Left cardiac atrium (tissue), 4 donors: ENCODE measurements around the gene WDR62. TPM values are rescaled to one million over a fixed set of nuclear protein-coding genes. Genes with fewer than 3 reads are reported as not detected.
"Not testable (repeated sequence)": the region's sequence is repeated elsewhere in the genome, so short reads cannot be mapped to it uniquely, and the experiment has no call there.

Experiments
- ATAC-seq, 2 donors: fragments of 200-7000 bp; cut with Tn5 transposase; one replicate each; pipeline ENCODE4 v1.9.1; 2020; ENCODE audit warnings: mild to moderate bottlenecking in 2 of 2, moderate library complexity in 2 of 2
- DNase-seq: peaks from one replicate; pipeline ENCODE4 v3.0.0-alpha.2; 2020
- intact Hi-C, 2 donors: fragments of 100-400 bp; cut with DNase I; formaldehyde crosslinking; loops; one replicate each; pipeline versions ENCODE4 v1.14.1 to v1.15.1; 2022 to 2023
- total RNA-seq, 2 donors: library from RNA; stranded (reverse); fragmentation: NEBNext Ultra II Directional; extraction: Animal tissue kit (Norgen Biotek cat#: 25700); gene quantifications; one replicate each; pipeline ENCODE4 v1.2.1, GENCODE V29; 2021
- donor health status: DM: no; HTN: yes; CAD: no.
- donor health status: DM: no; HTN: yes; CAD: no; lungs with severe emphysema.
- donor health status: DM: yes; HTN: yes; CAD: no.
- donor health status: Dilated cardiomyopathy.

Gene WDR62
- total RNA-seq, 2 donors from 2014 or later: 4.4 to 18.1 TPM

GRCh38 chr19:36031308-36031707 is 23.4 kb upstream of the WDR62 start:
- intact Hi-C loops: no loop called here
- ATAC-seq (no peak), DNase-seq (no peak)

GRCh38 chr19:36032251-36033104 is 22.2 kb upstream of the WDR62 start, which contains the start of gene CLIP3:
TSS of gene CLIP3 (minus strand) at chr19:36032873. CDS start at chr19:36032357, 516 bp downstream.
- ATAC-seq (peak; percentile 88 to 89), DNase-seq (peak; percentile 71)
- intact Hi-C loops: no loop called here

GRCh38 chr19:36040495-36040894 is 14.2 kb upstream of the WDR62 start:
- DNase-seq (no peak), ATAC-seq (no peak)
- intact Hi-C loops: no loop called here

- DNase-seq, intact Hi-C loops, ATAC-seq: not testable (repeated sequence)
These were observed 13.6 kb upstream of the WDR62 start for GRCh38 chr19:36041092-36041491.

GRCh38 chr19:36041831-36042230 is 12.9 kb upstream of the WDR62 start:
- no peak for DNase-seq
- intact Hi-C loops: no loop called here
- ATAC-seq: peak; percentile 55 to 88

GRCh38 chr19:36043952-36044351 is 10.7 kb upstream of the WDR62 start:
- DNase-seq (no peak), ATAC-seq (no peak)
- intact Hi-C loops: no loop called here

- ATAC-seq (no peak), DNase-seq (no peak)
- intact Hi-C loops: no loop called here
These were observed 8.2 kb upstream of the WDR62 start for GRCh38 chr19:36046443-36047050.

GRCh38 chr19:36047835-36048234 is 6.9 kb upstream of the WDR62 start:
- DNase-seq: no peak
- ATAC-seq: no peak
- intact Hi-C loops: no loop called here

- intact Hi-C loops: no loop called here
- ATAC-seq (no peak), DNase-seq (no peak)
These were observed 5.5 kb upstream of the WDR62 start for GRCh38 chr19:36049080-36049698.

- no peak for DNase-seq
- intact Hi-C loops: loop anchor here in 1 of 2 donors (10.0 kb wide), 1 partner anchor 64 kb away; the partner anchor contains the start of genes OVOL3, POLR2I and TBCB
These were observed 3.5 kb upstream of the WDR62 start for GRCh38 chr19:36051236-36051635.

GRCh38 chr19:36051637-36052036 is 3.1 kb upstream of the WDR62 start:
- intact Hi-C loops: loop anchor here in 1 of 2 donors (10.0 kb wide), 1 partner anchor 63 kb away; the partner anchor contains the start of genes OVOL3, POLR2I and TBCB
- no peak for ATAC-seq

More at GRCh38 chr19:36051236-36051635, 3.5 kb upstream of the WDR62 start:
- ATAC-seq: no peak

GRCh38 chr19:36054119-36054732 is 471 bp upstream of the WDR62 start, which contains the start of gene THAP8:
TSS of gene THAP8 (minus strand) at chr19:36054285. CDS start at chr19:36054217, 68 bp downstream.
- intact Hi-C loops: loop anchor here in 1 of 2 donors (10.0 kb wide), 1 partner anchor 61 kb away; the partner anchor contains the start of genes OVOL3, POLR2I and TBCB
- ATAC-seq (peak; percentile 97), DNase-seq (peak; percentile 100)

More at GRCh38 chr19:36051637-36052036, 3.1 kb upstream of the WDR62 start:
- no peak for DNase-seq

GRCh38 chr19:36058481-36059179 is 3.9 kb downstream of the WDR62 start:
- ATAC-seq: no peak
- intact Hi-C loops: loop anchor here in 1 of 2 donors (10.0 kb wide), 1 partner anchor 56 kb away; the partner anchor contains the start of genes OVOL3, POLR2I and TBCB
- no peak for DNase-seq

- no peak for DNase-seq
- ATAC-seq: no peak
- intact Hi-C loops: loop anchor here in 1 of 2 donors (10.0 kb wide), 1 partner anchor 55 kb away; the partner anchor contains the start of genes OVOL3, POLR2I and TBCB
These were observed 4.6 kb downstream of the WDR62 start for GRCh38 chr19:36059180-36059910.

- ATAC-seq (peak; percentile 84 to 86), DNase-seq (peak; percentile 35)
- intact Hi-C loops: loop anchor here (2.0 to 10.0 kb wide), 3 partner anchors 54 to 114 kb away; partner anchors contain the start of genes OVOL3 (in 1 of the 2), POLR2I (in 1 of the 2) and TBCB (in 1 of the 2)
These were observed 5.7 kb downstream of the WDR62 start for GRCh38 chr19:36060430-36060829.

- ATAC-seq: no peak
- intact Hi-C loops: loop anchor here (2.0 to 10.0 kb wide), 3 partner anchors 53 to 113 kb away; partner anchors contain the start of genes OVOL3 (in 1 of the 2), POLR2I (in 1 of the 2) and TBCB (in 1 of the 2)
- DNase-seq: no peak
These were observed 6.7 kb downstream of the WDR62 start for GRCh38 chr19:36061367-36061766.

- intact Hi-C loops: loop anchor here (10.0 kb wide), 2 partner anchors 50 to 110 kb away; partner anchors contain the start of genes OVOL3 (in 1 of the 2), POLR2I (in 1 of the 2) and TBCB (in 1 of the 2)
- no peak for DNase-seq
- no peak for ATAC-seq
These were observed 10.1 kb downstream of the WDR62 start for GRCh38 chr19:36064826-36065225.
